ENCODE results near the gene DENND1A.

GRCh38 chr9:123361731-123362510, 568.0 kb downstream of the DENND1A start:
- TF ChIP-seq POLR2A (IDR thresholded peaks at IDR 0.05; ENCODE audit: low read length) (no peak), GATA1 (IDR thresholded peaks at IDR 0.05; ENCODE audit: low read depth, low read length) (no peak)
